CD4-positive, CD25-positive, alpha-beta regulatory T cell (primary cell): ENCODE data around the gene GPT2. TPM values are rescaled to one million over a fixed set of nuclear protein-coding genes. Genes with fewer than 3 reads are reported as not detected.

Source experiments
- ATAC-seq, 2 donors: fragments of 150-1000 bp; cut with Tn5 transposase; one replicate each; pipeline ENCODE4 v1.10.0; 2021; ENCODE audit warnings: low read depth in 2 of 2, moderate number of reproducible peaks in 2 of 2, moderate library complexity in 1 of 2
- DNase-seq, 3 donors: peaks; one replicate each; pipeline versions ENCODE4 v3.0.0 to v3.0.0-alpha.2; 2012 to 2022; ENCODE audit warnings: mixed read lengths in 1 of 3
- H3K27ac ChIP-seq: one replicate; pipeline ENCODE4 v1.7.0; 2013; ENCODE audit warnings: mild to moderate bottlenecking, low read length; ENCODE audit not compliant: insufficient read depth, poor library complexity, severe bottlenecking
- H3K27me3 ChIP-seq: one replicate; pipeline ENCODE4 v1.7.0; 2013; ENCODE audit warnings: low read length; ENCODE audit not compliant: control insufficient read depth, insufficient read depth
- H3K36me3 ChIP-seq: one replicate; pipeline ENCODE4 v1.7.0; 2013; ENCODE audit warnings: mild to moderate bottlenecking, low read length, moderate library complexity; ENCODE audit not compliant: control insufficient read depth, insufficient read depth
- H3K4me1 ChIP-seq: 2 replicates; pipeline ENCODE4 v1.7.0; 2013; ENCODE audit warnings: mild to moderate bottlenecking, low read length; ENCODE audit not compliant: insufficient read depth, control insufficient read depth, poor library complexity, severe bottlenecking
- H3K4me3 ChIP-seq: one replicate; pipeline ENCODE4 v1.7.0; 2013; ENCODE audit warnings: low read depth, mild to moderate bottlenecking, low read length, moderate library complexity
- H3K9me3 ChIP-seq, 2 experiments: 1 replicate in 1 of 2; 2 replicates in 1 of 2; pipeline ENCODE4 v1.7.0; 2013; ENCODE audit warnings: low read length in 2 of 2, mild to moderate bottlenecking in 1 of 2, moderate library complexity in 1 of 2; ENCODE audit not compliant: control insufficient read depth in 2 of 2
- H3K27ac Mint-ChIP-seq, 3 donors: one replicate each; pipeline ENCODE4 v1.8.0; 2020 to 2022; ENCODE audit warnings: mild to moderate bottlenecking in 3 of 3, mixed read lengths in 3 of 3, moderate library complexity in 2 of 3
- H3K27me3 Mint-ChIP-seq: one replicate; pipeline ENCODE4 v1.8.0; 2022; ENCODE audit warnings: mild to moderate bottlenecking, mixed read lengths
- H3K36me3 Mint-ChIP-seq: one replicate; pipeline ENCODE4 v1.8.0; 2020; ENCODE audit warnings: mixed read lengths
- H3K4me1 Mint-ChIP-seq, 4 donors: one replicate each; pipeline ENCODE4 v1.8.0; 2020 to 2022; ENCODE audit warnings: mixed read lengths in 4 of 4, mild to moderate bottlenecking in 1 of 4
- H3K4me3 Mint-ChIP-seq, 4 donors: one replicate each; pipeline ENCODE4 v1.8.0; 2020 to 2022; ENCODE audit warnings: mild to moderate bottlenecking in 4 of 4, mixed read lengths in 4 of 4, moderate library complexity in 3 of 4
- H3K9me3 Mint-ChIP-seq, 7 donors: one replicate each; pipeline ENCODE4 v1.8.0; 2020 to 2022; ENCODE audit warnings: mixed read lengths in 7 of 7, mild to moderate bottlenecking in 3 of 7, moderate library complexity in 2 of 7
- polyA plus RNA-seq, 4 donors: library from polyadenylated mRNA; unstranded; fragments of 300-500 nt; fragmentation: Illumina TruSeq; gene quantifications; one replicate each; pipeline ENCODE4 v1.2.3, GENCODE V29; 2021
- total RNA-seq: library from RNA; stranded (reverse); gene quantifications from one replicate; pipeline ENCODE4 v1.2.3, GENCODE V29; 2022

Gene GPT2
- total and polyA plus RNA-seq, 5 donors from 2014 or later = 0.33 to 0.81 (median 0.39) TPM

DNA sequence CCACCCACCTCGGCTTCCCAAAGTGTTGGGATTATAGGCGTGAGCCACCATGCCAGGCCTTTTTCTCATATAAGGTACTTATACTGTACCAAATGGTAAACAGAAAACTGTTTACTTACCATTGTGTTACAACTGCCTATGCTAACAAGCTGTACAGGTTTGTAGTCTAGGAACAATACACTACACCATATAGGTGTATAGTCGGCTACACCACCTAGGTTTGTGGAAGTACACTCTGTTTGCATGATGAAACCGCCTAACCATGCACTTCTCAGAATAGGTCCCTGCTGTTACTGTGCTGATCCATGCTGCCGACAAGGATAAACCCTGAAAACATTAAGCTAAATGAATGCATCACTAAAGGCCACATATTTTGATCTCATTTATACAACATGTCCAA, 70.4 kb downstream of the GPT2 start:
- Mint-ChIP-seq H3K27me3 (no peaks in the 10 kb centered on the region), H3K4me3 (no peak overlapping the region), H3K9me3 (no peaks in the 10 kb centered on the region), H3K27ac (peak overlapping the region in 2 of 3 donors; percentile 26 to 45), H3K36me3 (peaks cover 22% of the 10 kb centered on the region), H3K4me1 (peaks cover 0 to 11% (median 7%) of the 10 kb centered on the region in 4 donors)
- Histone ChIP-seq H3K36me3 (peaks cover 51% of the 10 kb centered on the region), H3K9me3 (no peaks in the 10 kb centered on the region), H3K4me3 (no peak overlapping the region), H3K27me3 (no peaks in the 10 kb centered on the region), H3K27ac (no peak overlapping the region), H3K4me1 (no peaks in the 10 kb centered on the region)
- DNase-seq (no peak), ATAC-seq (no peak)

DNA sequence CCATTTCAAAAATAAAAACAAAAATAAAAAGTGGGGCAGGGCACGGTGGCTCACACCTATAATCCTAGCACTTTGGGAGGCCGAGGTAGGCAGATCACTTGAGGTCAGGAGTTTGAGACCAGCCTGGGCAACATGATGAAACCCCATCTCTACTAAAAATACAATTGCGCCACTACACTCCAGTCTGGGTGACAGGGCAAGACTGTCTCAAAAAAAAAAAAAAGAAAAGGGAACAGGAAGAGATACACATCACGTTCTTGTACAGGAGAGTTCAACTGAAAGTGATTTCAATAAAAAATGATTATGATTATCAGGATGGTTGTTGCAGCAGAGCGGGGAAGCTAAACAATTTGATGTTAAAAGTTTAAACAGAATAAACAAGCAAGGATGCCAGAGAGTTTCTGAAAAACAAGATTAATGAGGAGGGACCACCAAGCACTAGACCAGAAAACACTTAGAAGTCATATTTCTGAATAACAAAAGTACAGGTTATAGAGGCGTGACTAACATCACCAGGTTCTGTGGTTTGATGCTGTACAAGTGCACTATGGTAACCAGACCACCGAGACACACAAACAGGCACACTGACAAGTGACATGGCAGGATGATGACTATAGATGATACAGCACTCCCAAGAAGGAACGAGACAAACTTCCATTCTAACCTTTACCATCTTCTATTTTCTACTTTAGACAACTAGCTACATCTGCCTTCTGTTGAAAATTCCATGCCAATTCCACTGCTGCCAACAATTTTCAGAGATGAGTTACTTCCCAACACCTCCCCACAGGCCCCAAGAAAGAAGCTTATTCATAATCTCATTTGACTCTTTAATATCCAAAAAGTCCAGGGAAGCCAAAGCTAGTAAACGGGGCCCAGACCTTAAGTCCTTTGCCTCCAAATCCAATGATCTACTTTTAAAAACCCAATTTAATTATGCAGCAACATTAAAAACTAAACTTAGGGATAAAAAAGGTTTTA, 77.5 kb downstream of the GPT2 start:
- peaks cover 92% of the 10 kb centered on the region for H3K36me3 ChIP-seq
- no peaks in the 10 kb centered on the region for H3K27me3 Mint-ChIP-seq
- no peaks in the 10 kb centered on the region for H3K9me3 Mint-ChIP-seq
- no peaks in the 10 kb centered on the region for H3K9me3 ChIP-seq
- peak; percentile 88 to 90 for ATAC-seq
- H3K27ac ChIP-seq = peak overlapping the region; percentile 68
- no peaks in the 10 kb centered on the region for H3K27me3 ChIP-seq
- H3K4me3 ChIP-seq = peak overlapping the region; percentile 46
- DNase-seq = peak in 2 of 3 donors; percentile 43 to 62
- peaks cover 33% of the 10 kb centered on the region for H3K36me3 Mint-ChIP-seq
- peaks cover 18% of the 10 kb centered on the region for H3K4me1 ChIP-seq
- H3K27ac Mint-ChIP-seq = peak overlapping the region; percentile 79 to 85 (median 83)
- peak overlapping the region; percentile 2 to 72 (median 50) for H3K4me3 Mint-ChIP-seq
- H3K4me1 Mint-ChIP-seq = peaks cover 16 to 56% (median 41%) of the 10 kb centered on the region in 4 donors

DNA sequence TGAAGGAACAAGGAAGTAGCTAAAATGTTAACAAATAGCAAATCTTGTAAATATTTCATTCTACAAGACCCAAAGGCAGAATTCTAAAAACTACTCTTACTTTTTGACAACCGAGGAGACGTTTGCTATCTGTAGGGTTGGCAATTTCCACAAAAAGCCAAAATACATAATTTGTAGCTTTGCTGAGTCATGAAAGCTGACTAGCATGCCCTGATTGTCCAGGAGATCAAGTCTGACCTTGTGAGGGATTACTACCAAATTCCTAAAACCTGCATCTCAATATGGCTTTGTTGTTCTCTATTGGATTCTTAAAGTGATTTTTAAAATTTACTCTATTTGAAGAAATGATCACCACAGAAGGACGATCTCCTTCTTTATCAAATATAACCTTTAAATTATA, 78.5 kb downstream of the GPT2 start:
- Histone ChIP-seq H3K4me1 (peaks cover 18% of the 10 kb centered on the region), H3K4me3 (no peak overlapping the region), H3K27ac (peak overlapping the region; percentile 68), H3K36me3 (peaks cover 93% of the 10 kb centered on the region), H3K27me3 (no peaks in the 10 kb centered on the region), H3K9me3 (no peaks in the 10 kb centered on the region)
- H3K27me3 Mint-ChIP-seq = no peaks in the 10 kb centered on the region
- peaks cover 36% of the 10 kb centered on the region for H3K36me3 Mint-ChIP-seq
- peaks cover 16 to 64% (median 45%) of the 10 kb centered on the region in 4 donors for H3K4me1 Mint-ChIP-seq
- no peaks in the 10 kb centered on the region for H3K9me3 Mint-ChIP-seq
- peak overlapping the region; percentile 79 to 85 (median 79) for H3K27ac Mint-ChIP-seq
- peak overlapping the region in 1 of 4 donors; percentile 44 for H3K4me3 Mint-ChIP-seq
- DNase-seq (no peak), ATAC-seq (no peak)

DNA sequence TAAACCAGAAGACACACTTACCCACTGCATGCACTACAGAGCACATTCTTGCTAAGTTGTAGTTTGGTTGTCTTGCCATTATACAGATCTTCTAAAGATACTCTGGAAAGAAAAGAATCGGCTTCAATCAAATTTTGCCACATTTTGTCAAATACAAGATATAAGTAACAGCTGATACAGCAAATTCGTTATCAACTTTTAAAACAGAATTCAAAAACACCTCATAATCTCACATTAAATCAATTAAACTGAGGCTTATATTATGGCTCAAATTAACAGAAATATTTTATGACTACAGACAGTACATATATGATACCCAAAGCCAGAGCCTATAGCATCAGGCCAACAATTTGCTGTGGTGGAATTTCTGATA, 83.9 kb downstream of the GPT2 start:
- H3K27me3 ChIP-seq = no peaks in the 10 kb centered on the region
- H3K27ac Mint-ChIP-seq = peak overlapping the region in 1 of 3 donors; percentile 29
- H3K4me3 ChIP-seq = no peak overlapping the region
- H3K36me3 Mint-ChIP-seq = peaks cover 33% of the 10 kb centered on the region
- no peaks in the 10 kb centered on the region for H3K9me3 ChIP-seq
- DNase-seq (no peak), ATAC-seq (no peak)
- H3K4me3 Mint-ChIP-seq = no peak overlapping the region
- no peak overlapping the region for H3K27ac ChIP-seq
- H3K4me1 ChIP-seq = peaks cover 41% of the 10 kb centered on the region
- no peaks in the 10 kb centered on the region for H3K9me3 Mint-ChIP-seq
- H3K36me3 ChIP-seq = peaks cover 81% of the 10 kb centered on the region
- H3K27me3 Mint-ChIP-seq = no peaks in the 10 kb centered on the region
- H3K4me1 Mint-ChIP-seq = peaks cover 24 to 73% (median 46%) of the 10 kb centered on the region in 4 donors

DNA sequence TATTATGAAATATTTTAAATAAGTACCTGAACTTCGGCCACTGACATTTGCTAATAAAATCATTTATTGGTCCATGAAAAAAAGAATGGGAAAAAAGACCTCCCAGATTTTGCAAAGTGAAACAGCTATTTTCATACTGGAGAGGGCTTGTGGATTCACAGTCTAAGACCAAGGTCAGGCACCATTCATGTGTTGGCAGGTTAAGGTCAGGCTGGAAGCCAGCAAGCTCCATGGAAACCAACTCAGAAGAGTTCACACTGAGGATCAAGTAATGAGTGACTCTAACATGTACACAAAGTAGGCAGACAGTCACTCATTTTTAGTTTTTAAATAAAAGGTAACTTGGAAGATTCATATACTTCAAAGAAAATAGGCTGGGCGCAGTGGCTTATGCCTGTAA, 85.9 kb downstream of the GPT2 start:
- H3K27ac Mint-ChIP-seq = peak overlapping the region in 1 of 3 donors; percentile 8
- H3K4me1 ChIP-seq = peaks cover 53% of the 10 kb centered on the region
- peaks cover 29 to 73% (median 47%) of the 10 kb centered on the region in 4 donors for H3K4me1 Mint-ChIP-seq
- H3K27me3 ChIP-seq = no peaks in the 10 kb centered on the region
- H3K9me3 ChIP-seq = no peaks in the 10 kb centered on the region
- H3K4me3 ChIP-seq = peak overlapping the region; percentile 38
- no peaks in the 10 kb centered on the region for H3K27me3 Mint-ChIP-seq
- H3K9me3 Mint-ChIP-seq = no peaks in the 10 kb centered on the region
- peaks cover 27% of the 10 kb centered on the region for H3K36me3 Mint-ChIP-seq
- peak overlapping the region in 3 of 4 donors; percentile 28 to 76 (median 45) for H3K4me3 Mint-ChIP-seq
- peaks cover 60% of the 10 kb centered on the region for H3K36me3 ChIP-seq
- no peak for DNase-seq
- no peak for ATAC-seq
- H3K27ac ChIP-seq = no peak overlapping the region

DNA sequence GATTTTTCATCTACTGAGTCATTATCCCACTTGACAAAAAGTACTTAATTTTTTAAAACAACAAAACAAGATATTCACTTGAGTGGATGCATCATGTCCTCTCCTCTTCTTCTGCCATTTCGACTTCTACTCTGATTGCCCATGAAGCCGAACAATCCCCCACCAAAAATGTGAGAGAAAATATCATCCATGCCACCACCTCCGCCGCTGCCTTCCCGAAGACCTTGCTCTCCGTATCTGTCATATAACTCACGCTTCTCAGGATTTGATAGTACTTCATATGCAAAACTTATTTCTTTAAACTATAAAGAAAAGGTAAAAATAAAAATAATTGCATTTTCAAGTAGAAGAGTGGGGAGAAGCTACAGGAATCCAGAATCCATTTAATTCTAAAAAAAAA, 87.1 kb downstream of the GPT2 start:
- peak overlapping the region; percentile 67 to 81 (median 78) for H3K4me3 Mint-ChIP-seq
- H3K36me3 Mint-ChIP-seq = peaks cover 27% of the 10 kb centered on the region
- no peaks in the 10 kb centered on the region for H3K9me3 ChIP-seq
- peaks cover 48% of the 10 kb centered on the region for H3K36me3 ChIP-seq
- peaks cover 32 to 80% (median 53%) of the 10 kb centered on the region in 4 donors for H3K4me1 Mint-ChIP-seq
- H3K27ac ChIP-seq = peak overlapping the region; percentile 96
- H3K27ac Mint-ChIP-seq = peak overlapping the region; percentile 34 to 77 (median 62)
- peaks cover 62% of the 10 kb centered on the region for H3K4me1 ChIP-seq
- H3K27me3 Mint-ChIP-seq = no peaks in the 10 kb centered on the region
- no peak for ATAC-seq
- no peaks in the 10 kb centered on the region for H3K27me3 ChIP-seq
- peak overlapping the region; percentile 43 for H3K4me3 ChIP-seq
- H3K9me3 Mint-ChIP-seq = peaks cover 0 to 2% (median 0%) of the 10 kb centered on the region in 7 donors
- no peak for DNase-seq

DNA sequence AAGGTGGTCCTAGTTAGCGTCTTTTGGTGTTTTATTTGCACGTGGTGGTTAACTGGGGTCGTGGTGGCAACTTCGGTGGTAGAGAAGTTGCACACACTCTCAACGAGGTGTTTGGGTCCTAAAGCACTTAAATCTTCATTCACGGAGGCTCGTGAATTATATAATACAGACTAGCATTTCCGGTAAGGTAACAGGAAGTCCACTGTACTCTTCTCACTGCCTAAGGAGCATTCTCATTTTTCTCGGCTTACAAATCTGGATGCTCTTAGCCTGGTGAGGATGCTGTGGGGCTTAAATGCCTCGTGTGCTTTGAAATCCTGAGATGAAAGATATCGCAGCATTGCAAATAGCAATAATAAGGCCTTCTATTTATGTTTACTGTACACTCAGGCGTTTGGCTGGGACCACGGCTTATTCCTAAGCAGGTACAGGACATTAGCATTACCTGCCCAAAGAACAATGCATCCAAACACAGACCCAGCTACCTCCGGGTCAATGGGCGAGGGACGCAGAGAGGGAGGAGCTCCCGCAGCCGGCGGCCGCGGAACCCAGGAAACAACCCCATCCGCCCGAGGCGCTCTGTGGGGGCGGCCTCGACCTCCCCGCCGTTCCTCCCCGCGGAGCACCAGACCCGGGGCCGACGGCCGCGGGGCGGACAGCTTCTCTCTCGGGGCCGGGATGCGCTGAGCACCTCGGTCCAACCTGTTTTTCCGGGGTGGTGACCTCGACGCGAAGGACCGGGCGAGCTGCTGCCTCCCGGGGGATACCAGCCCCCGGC, 88.5 kb downstream of the GPT2 start:
- Histone ChIP-seq H3K9me3 (no peaks in the 10 kb centered on the region), H3K27ac (peak overlapping the region; percentile 96), H3K4me1 (peaks cover 70% of the 10 kb centered on the region), H3K27me3 (no peaks in the 10 kb centered on the region), H3K36me3 (peaks cover 35% of the 10 kb centered on the region), H3K4me3 (peak overlapping the region; percentile 92)
- peaks cover 0 to 2% (median 0%) of the 10 kb centered on the region in 7 donors for H3K9me3 Mint-ChIP-seq
- ATAC-seq = peak; percentile 21 to 29
- peaks cover 37 to 77% (median 55%) of the 10 kb centered on the region in 4 donors for H3K4me1 Mint-ChIP-seq
- H3K36me3 Mint-ChIP-seq = peaks cover 17% of the 10 kb centered on the region
- H3K27me3 Mint-ChIP-seq = no peaks in the 10 kb centered on the region
- H3K4me3 Mint-ChIP-seq = peak overlapping the region; percentile 91 to 99 (median 94)
- H3K27ac Mint-ChIP-seq = peak overlapping the region; percentile 91 to 98 (median 97)
- peak; percentile 39 to 74 (median 52) for DNase-seq
